CD4-positive, alpha-beta memory T cell (primary cell): ENCODE results near the gene GMPPA. TPM values are rescaled to one million over a fixed set of nuclear protein-coding genes. Genes with fewer than 3 reads are reported as not detected.

ENCODE experiments used
- CTCF ChIA-PET: fragments of 350-600 bp; sonication (Branson Sonifier 250); formaldehyde crosslinking; loops from one replicate; lab custom pipeline; 2021; ENCODE audit warnings: inconsistent platforms; ENCODE audit not compliant: partially characterized antibody; lab: Charles Lee
- POLR2A ChIA-PET: fragments of 350-600 bp; sonication (Branson Sonifier 250); formaldehyde crosslinking; loops from one replicate; lab custom pipeline; 2021; ENCODE audit not compliant: partially characterized antibody; lab: Charles Lee
- DNase-seq, 5 donors: peaks; one replicate each; pipeline versions ENCODE4 v3.0.0 to v3.0.0-alpha.2; 2020 to 2022; ENCODE audit warnings: mixed read lengths in 1 of 5
- H3K27ac ChIP-seq: one replicate; pipeline ENCODE4 v1.7.0; 2013; ENCODE audit warnings: low read depth, low read length
- H3K27me3 ChIP-seq: 2 replicates; pipeline ENCODE4 v1.7.0; 2013; ENCODE audit warnings: mild to moderate bottlenecking, low read length, moderate library complexity; ENCODE audit not compliant: insufficient read depth
- H3K36me3 ChIP-seq: 2 replicates; pipeline ENCODE4 v1.7.0; 2013; ENCODE audit warnings: mild to moderate bottlenecking, low read length, moderate library complexity; ENCODE audit not compliant: insufficient read depth
- H3K4me1 ChIP-seq: 2 replicates; pipeline ENCODE4 v1.7.0; 2013; ENCODE audit warnings: mild to moderate bottlenecking, low read length, moderate library complexity; ENCODE audit not compliant: insufficient read depth
- H3K4me3 ChIP-seq, 2 donors: one replicate each; pipeline ENCODE4 v1.7.0; 2013; ENCODE audit warnings: low read length in 2 of 2, mild to moderate bottlenecking in 1 of 2
- H3K9me3 ChIP-seq, 2 donors: one replicate each; pipeline ENCODE4 v1.7.0; 2013; ENCODE audit warnings: low read length in 2 of 2, control low read depth in 1 of 2; ENCODE audit not compliant: control insufficient read depth in 1 of 2
- H3K27ac Mint-ChIP-seq, 7 donors: one replicate each; pipeline ENCODE4 v1.8.0; 2020 to 2021; ENCODE audit warnings: mixed read lengths in 7 of 7, mild to moderate bottlenecking in 6 of 7, inconsistent platforms in 3 of 7, moderate library complexity in 3 of 7
- H3K27me3 Mint-ChIP-seq, 2 donors: one replicate each; pipeline ENCODE4 v1.8.0; 2020 to 2021; ENCODE audit warnings: mixed read lengths in 2 of 2
- H3K36me3 Mint-ChIP-seq, 2 donors: one replicate each; pipeline ENCODE4 v1.8.0; 2020 to 2021; ENCODE audit warnings: mixed read lengths in 2 of 2, inconsistent platforms in 1 of 2, mild to moderate bottlenecking in 1 of 2
- H3K4me1 Mint-ChIP-seq, 4 donors: one replicate each; pipeline ENCODE4 v1.8.0; 2020 to 2021; ENCODE audit warnings: mixed read lengths in 4 of 4, mild to moderate bottlenecking in 1 of 4
- H3K4me3 Mint-ChIP-seq, 8 donors: one replicate each; pipeline ENCODE4 v1.8.0; 2020 to 2021; ENCODE audit warnings: mixed read lengths in 8 of 8, mild to moderate bottlenecking in 7 of 8, moderate library complexity in 6 of 8, inconsistent platforms in 3 of 8
- H3K9me3 Mint-ChIP-seq, 8 donors: one replicate each; pipeline ENCODE4 v1.8.0; 2020 to 2021; ENCODE audit warnings: mixed read lengths in 8 of 8, mild to moderate bottlenecking in 5 of 8, inconsistent platforms in 3 of 8, moderate library complexity in 1 of 8
- intact Hi-C: fragments of 100-400 bp; cut with micrococcal nuclease; formaldehyde crosslinking; loops from one replicate; pipeline ENCODE4 v1.15.1; 2023
- polyA plus RNA-seq, 2 donors: library from polyadenylated mRNA; unstranded; fragments of 300-500 nt; fragmentation: Illumina TruSeq; gene quantifications; one replicate each; pipeline ENCODE4 v1.2.3, GENCODE V29; 2021
- total RNA-seq, 2 experiments: library from RNA; stranded (reverse); gene quantifications; one replicate each; pipeline ENCODE4 v1.2.3, GENCODE V29; 2021

GMPPA gene
- total and polyA plus RNA-seq, 4 experiments from 2014 or later: 30.4 to 48.3 (median 38.1) TPM

DNA sequence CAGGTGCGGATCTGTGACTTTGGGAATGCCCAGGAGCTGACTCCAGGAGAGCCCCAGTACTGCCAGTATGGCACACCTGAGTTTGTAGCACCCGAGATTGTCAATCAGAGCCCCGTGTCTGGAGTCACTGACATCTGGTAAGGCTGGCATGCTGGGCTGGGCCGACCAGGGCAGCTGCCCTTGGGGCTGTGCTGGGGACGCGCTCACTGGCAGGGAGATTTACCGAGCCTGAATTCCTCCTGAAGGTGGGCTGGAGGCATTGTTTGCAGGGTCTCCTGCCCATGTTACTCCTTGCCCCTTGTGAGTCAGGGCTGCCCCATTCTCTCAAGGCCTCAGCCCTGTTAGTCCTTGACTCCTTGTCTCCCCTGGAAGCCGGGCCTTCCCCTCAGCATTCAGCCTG, 18.7 kb upstream of the GMPPA start:
- H3K36me3 ChIP-seq: no peaks in the 10 kb centered on the region
- ChIA-PET CTCF (interaction anchor here (10.5 kb wide), 1 partner anchor 50 kb away, joined by 57 read pairs; no protein-coding TSS in a partner anchor), POLR2A (no interaction called here)
- peak in 1 of 5 donors; percentile 2 for DNase-seq
- H3K9me3 ChIP-seq: no peaks in the 10 kb centered on the region
- Mint-ChIP-seq H3K36me3 (no peaks in the 10 kb centered on the region), H3K4me3 (no peak overlapping the region), H3K27ac (no peak overlapping the region), H3K27me3 (peaks cover 14 to 26% of the 10 kb centered on the region in 2 donors), H3K9me3 (no peaks in the 10 kb centered on the region), H3K4me1 (peaks cover 3 to 14% (median 9%) of the 10 kb centered on the region in 4 donors)
- H3K27ac ChIP-seq: no peak overlapping the region
- peaks cover 6% of the 10 kb centered on the region for H3K27me3 ChIP-seq
- H3K4me3 ChIP-seq: no peak overlapping the region
- intact Hi-C loops: no loop called here
- peaks cover 5% of the 10 kb centered on the region for H3K4me1 ChIP-seq

DNA sequence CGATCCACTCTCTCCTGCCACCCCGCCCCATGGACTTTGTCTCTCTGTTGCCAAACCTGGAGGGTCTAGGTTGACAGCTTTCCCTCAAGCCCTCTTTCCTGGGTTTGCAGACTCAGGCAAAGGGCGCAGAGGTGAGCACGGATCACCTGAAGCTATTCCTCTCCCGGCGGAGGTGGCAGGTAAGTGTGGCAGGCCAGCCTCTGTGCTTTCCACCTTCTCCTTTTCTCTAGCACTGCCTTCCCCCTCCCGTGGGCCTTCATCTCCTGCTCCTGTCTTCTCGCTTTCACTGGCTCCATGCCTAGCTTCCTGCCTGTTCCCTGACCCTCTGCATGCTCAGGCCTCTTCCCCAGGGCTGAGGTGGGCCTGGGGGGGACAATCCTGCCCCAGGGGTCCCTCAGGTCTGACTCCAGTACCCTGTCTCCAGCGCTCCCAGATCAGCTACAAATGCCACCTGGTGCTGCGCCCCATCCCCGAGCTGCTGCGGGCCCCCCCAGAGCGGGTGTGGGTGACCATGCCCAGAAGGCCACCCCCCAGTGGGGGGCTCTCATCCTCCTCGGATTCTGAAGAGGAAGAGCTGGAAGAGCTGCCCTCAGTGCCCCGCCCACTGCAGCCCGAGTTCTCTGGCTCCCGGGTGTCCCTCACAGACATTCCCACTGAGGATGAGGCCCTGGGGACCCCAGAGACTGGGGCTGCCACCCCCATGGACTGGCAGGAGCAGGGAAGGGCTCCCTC, 15.9 kb upstream of the GMPPA start:
- CTCF ChIA-PET: interaction anchor here (1.1 kb wide), 1 partner anchor 47 kb away, joined by 4 read pairs; no protein-coding TSS in a partner anchor
- peaks cover 27 to 45% of the 10 kb centered on the region in 2 donors for H3K27me3 Mint-ChIP-seq
- DNase-seq: no peak
- no peak overlapping the region for H3K4me3 ChIP-seq
- intact Hi-C loops: no loop called here
- peaks cover 0 to 2% (median 0%) of the 10 kb centered on the region in 8 donors for H3K9me3 Mint-ChIP-seq
- H3K4me1 Mint-ChIP-seq: peaks cover 2 to 15% (median 7%) of the 10 kb centered on the region in 4 donors
- H3K9me3 ChIP-seq: no peaks in the 10 kb centered on the region
- H3K36me3 ChIP-seq: no peaks in the 10 kb centered on the region
- H3K27me3 ChIP-seq: peaks cover 23% of the 10 kb centered on the region
- H3K4me3 Mint-ChIP-seq: peak overlapping the region in 1 of 8 donors; percentile 25
- no peaks in the 10 kb centered on the region for H3K36me3 Mint-ChIP-seq
- H3K4me1 ChIP-seq: peaks cover 5% of the 10 kb centered on the region
- POLR2A ChIA-PET: no interaction called here
- no peak overlapping the region for H3K27ac ChIP-seq
- peak overlapping the region in 1 of 7 donors; percentile 57 for H3K27ac Mint-ChIP-seq

DNA sequence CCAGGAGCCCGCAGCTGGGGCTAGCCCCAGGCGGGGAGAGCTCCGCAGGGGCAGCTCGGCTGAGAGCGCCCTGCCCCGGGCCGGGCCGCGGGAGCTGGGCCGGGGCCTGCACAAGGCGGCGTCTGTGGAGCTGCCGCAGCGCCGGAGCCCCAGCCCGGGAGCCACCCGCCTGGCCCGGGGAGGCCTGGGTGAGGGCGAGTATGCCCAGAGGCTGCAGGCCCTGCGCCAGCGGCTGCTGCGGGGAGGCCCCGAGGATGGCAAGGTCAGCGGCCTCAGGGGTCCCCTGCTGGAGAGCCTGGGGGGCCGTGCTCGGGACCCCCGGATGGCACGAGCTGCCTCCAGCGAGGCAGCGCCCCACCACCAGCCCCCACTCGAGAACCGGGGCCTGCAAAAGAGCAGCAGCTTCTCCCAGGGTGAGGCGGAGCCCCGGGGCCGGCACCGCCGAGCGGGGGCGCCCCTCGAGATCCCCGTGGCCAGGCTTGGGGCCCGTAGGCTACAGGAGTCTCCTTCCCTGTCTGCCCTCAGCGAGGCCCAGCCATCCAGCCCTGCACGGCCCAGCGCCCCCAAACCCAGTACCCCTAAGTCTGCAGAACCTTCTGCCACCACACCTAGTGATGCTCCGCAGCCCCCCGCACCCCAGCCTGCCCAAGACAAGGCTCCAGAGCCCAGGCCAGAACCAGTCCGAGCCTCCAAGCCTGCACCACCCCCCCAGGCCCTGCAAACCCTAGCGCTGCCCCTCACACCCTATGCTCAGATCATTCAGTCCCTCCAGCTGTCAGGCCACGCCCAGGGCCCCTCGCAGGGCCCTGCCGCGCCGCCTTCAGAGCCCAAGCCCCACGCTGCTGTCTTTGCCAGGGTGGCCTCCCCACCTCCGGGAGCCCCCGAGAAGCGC, 15.0 kb upstream of the GMPPA start:
- POLR2A ChIA-PET: no interaction called here

DNA sequence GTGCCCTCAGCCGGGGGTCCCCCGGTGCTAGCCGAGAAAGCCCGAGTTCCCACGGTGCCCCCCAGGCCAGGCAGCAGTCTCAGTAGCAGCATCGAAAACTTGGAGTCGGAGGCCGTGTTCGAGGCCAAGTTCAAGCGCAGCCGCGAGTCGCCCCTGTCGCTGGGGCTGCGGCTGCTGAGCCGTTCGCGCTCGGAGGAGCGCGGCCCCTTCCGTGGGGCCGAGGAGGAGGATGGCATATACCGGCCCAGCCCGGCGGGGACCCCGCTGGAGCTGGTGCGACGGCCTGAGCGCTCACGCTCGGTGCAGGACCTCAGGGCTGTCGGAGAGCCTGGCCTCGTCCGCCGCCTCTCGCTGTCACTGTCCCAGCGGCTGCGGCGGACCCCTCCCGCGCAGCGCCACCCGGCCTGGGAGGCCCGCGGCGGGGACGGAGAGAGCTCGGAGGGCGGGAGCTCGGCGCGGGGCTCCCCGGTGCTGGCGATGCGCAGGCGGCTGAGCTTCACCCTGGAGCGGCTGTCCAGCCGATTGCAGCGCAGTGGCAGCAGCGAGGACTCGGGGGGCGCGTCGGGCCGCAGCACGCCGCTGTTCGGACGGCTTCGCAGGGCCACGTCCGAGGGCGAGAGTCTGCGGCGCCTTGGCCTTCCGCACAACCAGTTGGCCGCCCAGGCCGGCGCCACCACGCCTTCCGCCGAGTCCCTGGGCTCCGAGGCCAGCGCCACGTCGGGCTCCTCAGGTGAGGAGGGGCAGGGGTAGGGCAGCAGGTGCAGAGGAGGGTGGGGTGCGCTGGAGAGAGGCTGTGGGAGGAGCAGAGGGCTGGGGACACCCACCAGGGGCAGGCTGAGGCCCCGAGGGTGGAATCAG, 14.1 kb upstream of the GMPPA start:
- peak overlapping the region; percentile 35 to 84 (median 72) for H3K4me3 Mint-ChIP-seq
- ChIA-PET POLR2A (no interaction called here), CTCF (interaction anchor here (1.7 kb wide), 1 partner anchor 57 kb away, joined by 5 read pairs; no protein-coding TSS in a partner anchor)
- H3K27ac Mint-ChIP-seq: no peak overlapping the region
- Histone ChIP-seq H3K36me3 (no peaks in the 10 kb centered on the region), H3K4me3 (peak overlapping the region in 1 of 2 donors; percentile 24), H3K9me3 (no peaks in the 10 kb centered on the region), H3K27me3 (peaks cover 23% of the 10 kb centered on the region), H3K4me1 (peaks cover 5% of the 10 kb centered on the region), H3K27ac (no peak overlapping the region)
- peaks cover 2 to 15% (median 7%) of the 10 kb centered on the region in 4 donors for H3K4me1 Mint-ChIP-seq
- intact Hi-C loops: no loop called here
- peak in 2 of 5 donors; percentile 9 to 17 for DNase-seq
- peaks cover 29 to 47% of the 10 kb centered on the region in 2 donors for H3K27me3 Mint-ChIP-seq
- no peaks in the 10 kb centered on the region for H3K36me3 Mint-ChIP-seq
- peaks cover 0 to 2% (median 0%) of the 10 kb centered on the region in 8 donors for H3K9me3 Mint-ChIP-seq

More for the DNA sequence above, 15.0 kb upstream of the GMPPA start:
- Histone ChIP-seq H3K9me3 (no peaks in the 10 kb centered on the region), H3K27ac (no peak overlapping the region), H3K4me1 (peaks cover 5% of the 10 kb centered on the region), H3K4me3 (peak overlapping the region in 1 of 2 donors; percentile 24), H3K36me3 (no peaks in the 10 kb centered on the region), H3K27me3 (peaks cover 23% of the 10 kb centered on the region)
- CTCF ChIA-PET: no interaction called here
- no peak for DNase-seq
- intact Hi-C loops: no loop called here
- Mint-ChIP-seq H3K27ac (no peak overlapping the region), H3K9me3 (peaks cover 0 to 2% (median 0%) of the 10 kb centered on the region in 8 donors), H3K4me3 (peak overlapping the region; percentile 31 to 84 (median 72)), H3K27me3 (peaks cover 27 to 45% of the 10 kb centered on the region in 2 donors), H3K36me3 (no peaks in the 10 kb centered on the region), H3K4me1 (peaks cover 2 to 15% (median 7%) of the 10 kb centered on the region in 4 donors)

DNA sequence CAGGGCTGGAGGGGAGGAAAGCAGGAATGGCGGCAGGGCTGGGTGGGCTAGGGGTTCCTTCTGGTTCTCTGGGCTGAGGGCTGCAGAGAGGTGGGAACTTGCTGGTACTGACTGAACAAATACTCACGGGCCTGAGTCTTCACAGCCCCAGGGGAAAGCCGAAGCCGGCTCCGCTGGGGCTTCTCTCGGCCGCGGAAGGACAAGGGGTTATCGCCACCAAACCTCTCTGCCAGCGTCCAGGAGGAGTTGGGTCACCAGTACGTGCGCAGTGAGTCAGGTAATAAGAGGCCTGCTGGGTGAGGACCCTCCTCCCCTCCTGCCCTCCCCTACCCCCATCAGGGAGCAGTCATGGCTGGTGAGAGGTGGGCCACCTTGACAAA, 13.5 kb upstream of the GMPPA start:
- ChIA-PET CTCF (interaction anchor here (1.2 to 1.7 kb wide), 2 partner anchors 25 to 56 kb away, joined by 3 to 5 read pairs; no protein-coding TSS in a partner anchor), POLR2A (no interaction called here)
- Mint-ChIP-seq H3K4me3 (peak overlapping the region in 6 of 8 donors; percentile 29 to 65 (median 38)), H3K27ac (no peak overlapping the region), H3K27me3 (peaks cover 29 to 47% of the 10 kb centered on the region in 2 donors), H3K4me1 (peaks cover 2 to 15% (median 7%) of the 10 kb centered on the region in 4 donors), H3K9me3 (peaks cover 0 to 2% (median 0%) of the 10 kb centered on the region in 8 donors), H3K36me3 (no peaks in the 10 kb centered on the region)
- intact Hi-C loops: no loop called here
- DNase-seq: no peak
- Histone ChIP-seq H3K27me3 (peaks cover 23% of the 10 kb centered on the region), H3K27ac (no peak overlapping the region), H3K36me3 (no peaks in the 10 kb centered on the region), H3K4me1 (peaks cover 5% of the 10 kb centered on the region), H3K9me3 (no peaks in the 10 kb centered on the region), H3K4me3 (no peak overlapping the region)

DNA sequence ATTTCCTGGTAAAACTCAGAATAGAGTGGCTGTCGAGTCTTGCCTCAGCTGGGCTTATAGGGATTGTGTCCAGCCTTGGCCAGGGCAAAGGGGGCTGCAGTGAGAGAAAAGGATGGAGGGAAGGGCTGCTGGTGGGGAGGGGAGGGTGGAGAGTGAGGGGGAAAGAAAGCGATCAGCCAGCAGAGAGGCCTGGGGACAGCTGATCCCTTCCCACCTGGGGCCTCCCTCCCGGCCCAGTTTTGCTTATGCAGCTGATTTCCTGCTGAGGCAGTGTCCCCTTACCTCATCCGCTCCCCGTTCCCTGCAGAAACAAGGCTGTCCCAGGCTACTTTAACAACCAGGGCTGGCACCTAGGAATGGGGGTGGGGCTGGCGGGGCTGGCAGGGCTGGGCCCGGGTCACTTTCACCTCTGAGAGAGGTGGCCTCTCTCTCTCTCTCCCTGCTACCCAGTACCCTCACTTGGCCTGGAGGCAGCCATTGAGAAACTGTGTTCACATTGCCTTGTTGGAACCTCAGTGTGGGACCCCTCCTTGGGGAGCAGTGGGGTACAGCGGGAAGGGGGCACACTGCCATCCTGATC, 12.2 kb upstream of the GMPPA start:
- intact Hi-C loops: no loop called here
- POLR2A ChIA-PET: no interaction called here
- peaks cover 23% of the 10 kb centered on the region for H3K27me3 ChIP-seq
- H3K36me3 Mint-ChIP-seq: no peaks in the 10 kb centered on the region
- H3K4me3 Mint-ChIP-seq: no peak overlapping the region
- H3K27me3 Mint-ChIP-seq: peaks cover 31 to 46% of the 10 kb centered on the region in 2 donors
- H3K4me1 Mint-ChIP-seq: peaks cover 2 to 15% (median 7%) of the 10 kb centered on the region in 4 donors
- no peak overlapping the region for H3K4me3 ChIP-seq
- no peak for DNase-seq
- H3K27ac ChIP-seq: no peak overlapping the region
- H3K9me3 Mint-ChIP-seq: peaks cover 0 to 2% (median 0%) of the 10 kb centered on the region in 8 donors
- H3K27ac Mint-ChIP-seq: no peak overlapping the region
- peaks cover 5% of the 10 kb centered on the region for H3K4me1 ChIP-seq
- CTCF ChIA-PET: interaction anchor here (1.2 to 1.7 kb wide), 6 partner anchors 9 to 83 kb away, joined by 3 to 8 read pairs (median 4); a partner anchor contains a TSS
- H3K9me3 ChIP-seq: no peaks in the 10 kb centered on the region
- H3K36me3 ChIP-seq: no peaks in the 10 kb centered on the region
